WI38 (cell line): ENCODE results near the gene CEMIP2.
"Not testable (repeated sequence)": the region's sequence is repeated elsewhere in the genome, so short reads cannot be mapped to it uniquely, and the experiment has no call there.

ENCODE experiments used
- H3K4me3 ChIP-seq: 2 replicates; pipeline ENCODE4 v1.5.1; 2011; ENCODE audit warnings: low read depth, mild to moderate bottlenecking, control low read depth, low read length
- CTCF ChIP-seq: IDR thresholded peaks from 2 replicates; pipeline ENCODE4 v1.5.1; 2012; ENCODE audit warnings: low read depth, mild to moderate bottlenecking, control low read depth, low read length

Gene CEMIP2

GRCh38 chr9:71693607-71694006, 74.7 kb downstream of the CEMIP2 start:
- H3K4me3 ChIP-seq: no peak overlapping the region
- TF ChIP-seq CTCF: no peak

- TF ChIP-seq CTCF: no peak
- no peak overlapping the region for H3K4me3 ChIP-seq
Measured at GRCh38 chr9:71692337-71692736, 76.0 kb downstream of the CEMIP2 start.

- H3K4me3 ChIP-seq: not testable (repeated sequence)
Measured at GRCh38 chr9:71691576-71691975, 76.7 kb downstream of the CEMIP2 start.

GRCh38 chr9:71690689-71691435, 77.5 kb downstream of the CEMIP2 start:
- no peak for TF ChIP-seq CTCF
- H3K4me3 ChIP-seq: no peak overlapping the region

- no peak for TF ChIP-seq CTCF
- H3K4me3 ChIP-seq: no peak overlapping the region
Measured at GRCh38 chr9:71690063-71690688, 78.1 kb downstream of the CEMIP2 start.

GRCh38 chr9:71687676-71688075, 80.6 kb downstream of the CEMIP2 start:
- no peak for TF ChIP-seq CTCF
- H3K4me3 ChIP-seq: no peak overlapping the region

GRCh38 chr9:71685988-71686387, 82.3 kb downstream of the CEMIP2 start:
- H3K4me3 ChIP-seq: no peak overlapping the region
- no peak for TF ChIP-seq CTCF

GRCh38 chr9:71685394-71685793, 82.9 kb downstream of the CEMIP2 start:
- no peak for TF ChIP-seq CTCF
- H3K4me3 ChIP-seq: no peak overlapping the region
